ENCODE data around the gene ITGB6.
A peak's percentile ranks its signal among the peaks of the same experiment; 100 is the strongest.

ITGB6 gene

DNA sequence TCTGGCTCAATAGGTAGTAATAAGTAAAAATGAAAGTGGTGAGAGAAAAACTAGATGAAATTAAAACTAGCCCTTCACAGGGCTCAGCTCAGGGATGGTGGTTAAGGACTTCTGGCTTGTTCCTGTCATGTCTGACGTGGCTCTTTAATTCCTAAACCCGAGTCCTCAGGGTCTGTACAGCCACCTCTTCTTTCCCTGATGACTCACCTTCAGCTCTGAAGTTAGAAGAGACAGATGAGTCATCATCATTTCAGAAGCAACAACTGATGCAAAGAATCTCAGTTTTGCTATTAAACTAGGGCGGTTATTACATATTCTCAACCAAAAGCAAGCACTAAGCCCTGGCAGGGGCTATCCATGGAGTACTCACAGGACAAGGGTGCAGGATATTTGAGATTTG is 24.0 kb upstream of the ITGB6 start:
- peak; percentile 55 for DNase-seq (ENCODE audit: low read depth)
- TF ChIP-seq, protein P1, sequence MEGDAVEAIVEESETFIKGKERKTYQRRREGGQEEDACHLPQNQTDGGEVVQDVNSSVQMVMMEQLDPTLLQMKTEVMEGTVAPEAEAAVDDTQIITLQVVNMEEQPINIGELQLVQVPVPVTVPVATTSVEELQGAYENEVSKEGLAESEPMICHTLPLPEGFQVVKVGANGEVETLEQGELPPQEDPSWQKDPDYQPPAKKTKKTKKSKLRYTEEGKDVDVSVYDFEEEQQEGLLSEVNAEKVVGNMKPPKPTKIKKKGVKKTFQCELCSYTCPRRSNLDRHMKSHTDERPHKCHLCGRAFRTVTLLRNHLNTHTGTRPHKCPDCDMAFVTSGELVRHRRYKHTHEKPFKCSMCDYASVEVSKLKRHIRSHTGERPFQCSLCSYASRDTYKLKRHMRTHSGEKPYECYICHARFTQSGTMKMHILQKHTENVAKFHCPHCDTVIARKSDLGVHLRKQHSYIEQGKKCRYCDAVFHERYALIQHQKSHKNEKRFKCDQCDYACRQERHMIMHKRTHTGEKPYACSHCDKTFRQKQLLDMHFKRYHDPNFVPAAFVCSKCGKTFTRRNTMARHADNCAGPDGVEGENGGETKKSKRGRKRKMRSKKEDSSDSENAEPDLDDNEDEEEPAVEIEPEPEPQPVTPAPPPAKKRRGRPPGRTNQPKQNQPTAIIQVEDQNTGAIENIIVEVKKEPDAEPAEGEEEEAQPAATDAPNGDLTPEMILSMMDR (IDR thresholded peaks at IDR 0.05; ENCODE audit: low read depth, low read length), result no peak
- TF ChIP-seq MAX (IDR thresholded peaks at IDR 0.05; ENCODE audit: low read depth, low read length), result no peak
- TF ChIP-seq POLR2A (IDR thresholded peaks at IDR 0.05; ENCODE audit: extremely low read depth, insufficient read length), result no peak
- TF ChIP-seq MYC (IDR thresholded peaks at IDR 0.05; ENCODE audit: low read depth, low read length), result no peak
- no peak overlapping the region for H3K4me3 ChIP-seq (ENCODE audit: low read depth, low read length)

DNA sequence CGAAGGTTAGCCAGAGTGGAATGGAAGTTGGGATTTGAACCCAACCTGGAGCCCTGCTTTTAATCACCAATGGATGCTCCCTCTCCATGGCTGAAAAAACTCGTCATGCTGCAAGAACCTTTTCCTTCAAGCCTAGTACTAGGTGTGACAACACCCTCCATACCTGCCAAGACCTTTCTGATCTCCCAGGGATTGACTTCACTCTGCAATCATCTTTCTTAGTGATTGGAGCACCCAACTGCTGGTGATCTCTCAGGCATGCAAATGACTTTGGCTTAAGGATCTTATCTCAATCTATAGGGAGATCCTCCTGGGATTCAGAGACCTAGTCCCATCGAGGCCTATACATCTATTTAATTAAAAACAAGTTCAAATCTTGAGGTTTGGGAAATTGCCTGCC is 23.5 kb upstream of the ITGB6 start:
- no peak overlapping the region for H3K4me3 ChIP-seq (ENCODE audit: low read depth, low read length)
- DNase-seq (ENCODE audit: low read depth), result no peak
- TF ChIP-seq MAX (IDR thresholded peaks at IDR 0.05; ENCODE audit: low read depth, low read length), result no peak
- TF ChIP-seq, protein P1 (IDR thresholded peaks at IDR 0.05; ENCODE audit: low read depth, low read length), result no peak
- no peak for TF ChIP-seq MYC (IDR thresholded peaks at IDR 0.05; ENCODE audit: low read depth, low read length)
- TF ChIP-seq POLR2A (IDR thresholded peaks at IDR 0.05; ENCODE audit: extremely low read depth, insufficient read length), result no peak

- DNase-seq (ENCODE audit: low read depth), result peak; percentile 18
- H3K4me3 ChIP-seq (ENCODE audit: low read depth, low read length), result no peak overlapping the region
- TF ChIP-seq, protein P1 (IDR thresholded peaks at IDR 0.05; ENCODE audit: low read depth, low read length), result no peak
- TF ChIP-seq POLR2A (IDR thresholded peaks at IDR 0.05; ENCODE audit: extremely low read depth, insufficient read length) (no peak), MAX (IDR thresholded peaks at IDR 0.05; ENCODE audit: low read depth, low read length) (no peak), MYC (IDR thresholded peaks at IDR 0.05; ENCODE audit: low read depth, low read length) (no peak)
Measured at GRCh38 chr2:160222546-160223283, 22.6 kb upstream of the ITGB6 start.

DNA sequence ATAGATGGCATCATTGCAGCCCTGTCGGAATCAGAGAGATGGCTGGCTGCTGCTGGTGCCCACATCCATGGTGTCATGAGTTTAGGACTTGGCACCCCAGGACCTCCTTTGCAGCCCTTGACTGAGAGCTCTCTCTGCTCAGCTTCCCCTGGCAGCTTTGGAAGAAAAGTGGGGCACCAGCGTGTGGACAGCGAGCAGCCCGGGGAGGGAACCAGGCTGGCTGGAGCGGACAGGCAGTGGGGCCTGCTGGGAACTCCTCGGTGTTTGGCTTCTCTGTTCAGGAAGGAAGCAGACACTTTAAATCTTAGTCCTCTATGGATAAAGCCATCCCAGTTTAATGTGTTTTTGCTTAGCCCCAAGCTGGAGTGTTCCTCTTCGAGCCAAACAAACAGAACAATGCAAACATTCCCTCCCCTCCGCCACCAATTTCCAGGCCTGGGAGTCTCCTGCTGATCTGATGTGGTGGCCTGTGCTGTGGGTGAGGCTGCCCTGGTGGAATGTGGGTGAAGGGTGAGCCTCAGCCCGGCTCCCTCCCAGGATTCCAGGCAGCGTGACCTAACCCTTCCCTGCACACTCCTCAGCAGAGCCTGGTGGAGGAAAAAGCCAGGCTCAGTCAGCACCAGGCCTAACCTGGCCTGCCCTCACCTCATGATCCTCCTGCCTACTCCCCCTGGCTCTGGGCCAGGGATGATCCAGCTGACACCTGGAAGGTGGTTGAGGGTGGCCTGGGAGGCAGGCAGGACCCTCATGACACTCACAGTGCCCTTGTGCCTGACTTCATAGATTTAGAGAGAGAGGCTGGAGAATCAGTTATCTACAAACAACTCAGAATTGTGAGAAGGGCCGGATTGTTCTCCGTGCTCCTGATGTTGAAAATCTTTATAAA is 21.6 kb upstream of the ITGB6 start:
- no peak for DNase-seq (ENCODE audit: low read depth)
- no peak for TF ChIP-seq POLR2A (IDR thresholded peaks at IDR 0.05; ENCODE audit: extremely low read depth, insufficient read length)
- TF ChIP-seq, protein P1 (IDR thresholded peaks at IDR 0.05; ENCODE audit: low read depth, low read length), result no peak
- TF ChIP-seq MYC (IDR thresholded peaks at IDR 0.05; ENCODE audit: low read depth, low read length), result no peak
- TF ChIP-seq MAX (IDR thresholded peaks at IDR 0.05; ENCODE audit: low read depth, low read length), result no peak
- H3K4me3 ChIP-seq (ENCODE audit: low read depth, low read length), result no peak overlapping the region

DNA sequence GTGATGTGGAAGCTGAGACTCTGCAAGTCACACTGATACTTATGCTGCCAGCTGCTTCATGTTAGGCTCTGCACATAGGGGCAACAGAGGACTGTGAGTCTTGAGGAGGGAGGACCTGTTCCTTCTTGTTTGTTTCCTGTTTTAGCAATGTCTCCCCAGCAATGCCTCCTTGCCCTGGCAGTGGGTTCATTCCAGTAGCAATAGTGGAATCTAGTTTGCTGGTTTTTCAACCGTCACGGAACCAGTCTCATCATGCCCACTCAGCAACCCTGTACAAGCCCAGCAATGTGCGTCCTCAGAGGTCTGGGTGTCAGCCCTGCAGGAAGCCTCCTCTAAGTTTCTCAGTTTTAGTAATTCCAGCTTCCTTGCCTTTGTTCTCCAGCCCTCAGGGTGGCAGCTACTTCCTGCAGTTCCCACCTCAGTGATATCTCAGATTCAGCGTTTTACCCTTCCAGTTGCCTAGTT is 20.5 kb upstream of the ITGB6 start:
- H3K4me3 ChIP-seq (ENCODE audit: low read depth, low read length), result no peak overlapping the region
- TF ChIP-seq POLR2A (IDR thresholded peaks at IDR 0.05; ENCODE audit: extremely low read depth, insufficient read length) (no peak), MYC (IDR thresholded peaks at IDR 0.05; ENCODE audit: low read depth, low read length) (no peak), MAX (IDR thresholded peaks at IDR 0.05; ENCODE audit: low read depth, low read length) (no peak)
- TF ChIP-seq, protein P1 (IDR thresholded peaks at IDR 0.05; ENCODE audit: low read depth, low read length), result no peak
- no peak for DNase-seq (ENCODE audit: low read depth)

Measured in NB4 (cell line).